RKO (cell line): ENCODE results near the gene ANO7.
"Not testable (repeated sequence)": the region's sequence is repeated elsewhere in the genome, so short reads cannot be mapped to it uniquely, and the experiment has no call there.

Experiments used
- DNase-seq: peaks from one replicate; pipeline ENCODE4 v3.0.0-alpha.2; 2016; ENCODE audit warnings: low spot score

ANO7 gene

GRCh38 chr2:241190291-241190981, 2.0 kb downstream of the ANO7 start:
- no peak for DNase-seq

GRCh38 chr2:241191081-241191480, 2.6 kb downstream of the ANO7 start:
- DNase-seq = no peak

DNA sequence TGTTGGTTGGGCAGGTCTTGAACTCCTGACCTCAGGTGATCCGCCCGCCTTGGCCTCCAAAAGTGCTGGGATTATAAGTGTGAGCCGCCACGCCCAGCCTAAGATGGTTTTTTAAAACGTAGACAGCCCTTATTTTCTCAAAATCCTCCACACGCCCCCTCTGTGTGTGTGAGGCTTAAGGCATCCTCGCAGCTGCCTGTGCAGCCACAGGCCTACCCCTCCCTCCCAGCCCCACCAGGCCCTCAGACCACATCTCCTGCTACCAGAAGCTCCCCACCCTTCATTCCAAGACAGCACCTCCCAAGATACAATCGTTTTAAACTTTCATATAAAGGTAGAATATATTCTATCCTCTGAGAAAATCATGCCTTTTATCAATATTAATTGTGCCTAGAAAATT, 4.8 kb downstream of the ANO7 start:
- DNase-seq = no peak

DNA sequence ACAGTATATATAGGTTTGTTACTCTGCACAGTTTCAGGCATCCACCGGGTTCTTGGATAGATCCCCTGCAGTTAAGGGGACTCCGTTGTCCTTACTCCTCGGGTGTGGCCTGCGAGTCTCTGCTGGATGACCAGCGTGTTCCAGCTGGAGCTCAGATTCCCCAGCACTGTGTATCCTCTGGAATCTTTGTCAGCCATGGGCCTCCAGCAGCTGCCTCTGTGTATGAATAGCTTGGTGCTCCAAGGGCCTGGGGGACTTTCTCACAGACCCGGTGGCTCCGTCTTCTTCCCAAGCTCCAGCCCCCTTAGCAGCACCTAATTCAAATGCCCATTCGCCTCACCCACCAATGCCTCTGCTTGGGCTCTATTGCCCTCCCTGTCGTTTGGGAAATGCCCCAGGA, 6.3 kb downstream of the ANO7 start:
- no peak for DNase-seq

DNA sequence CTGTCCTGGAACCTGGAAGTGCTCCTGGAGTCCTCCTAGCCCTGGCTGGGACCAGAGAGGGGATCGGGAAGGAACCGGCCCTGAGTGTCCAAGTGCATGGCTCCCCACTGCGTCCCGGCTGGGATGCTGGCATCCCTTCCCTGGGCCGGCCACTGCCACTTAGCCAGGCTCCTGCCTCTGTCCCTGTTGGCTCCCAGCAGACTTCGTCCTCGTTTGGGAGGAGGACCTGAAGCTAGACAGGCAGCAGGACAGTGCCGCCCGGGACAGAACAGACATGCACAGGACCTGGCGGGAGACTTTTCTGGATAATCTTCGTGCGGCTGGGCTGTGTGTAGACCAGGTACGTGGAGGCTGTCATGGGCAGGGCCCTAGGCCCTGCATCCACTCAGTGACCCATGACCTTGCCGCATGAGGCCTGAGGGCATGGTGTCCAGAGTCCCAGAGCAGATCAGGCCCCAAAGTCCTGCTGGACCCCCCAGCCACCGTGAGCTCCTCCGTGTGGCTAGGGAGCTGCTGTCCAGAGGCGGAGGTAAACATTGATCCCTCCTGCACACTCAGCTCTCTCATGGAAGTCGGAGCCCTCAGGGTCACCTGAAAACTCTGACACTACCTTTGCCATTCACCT, 7.1 kb downstream of the ANO7 start:
- no peak for DNase-seq

DNA sequence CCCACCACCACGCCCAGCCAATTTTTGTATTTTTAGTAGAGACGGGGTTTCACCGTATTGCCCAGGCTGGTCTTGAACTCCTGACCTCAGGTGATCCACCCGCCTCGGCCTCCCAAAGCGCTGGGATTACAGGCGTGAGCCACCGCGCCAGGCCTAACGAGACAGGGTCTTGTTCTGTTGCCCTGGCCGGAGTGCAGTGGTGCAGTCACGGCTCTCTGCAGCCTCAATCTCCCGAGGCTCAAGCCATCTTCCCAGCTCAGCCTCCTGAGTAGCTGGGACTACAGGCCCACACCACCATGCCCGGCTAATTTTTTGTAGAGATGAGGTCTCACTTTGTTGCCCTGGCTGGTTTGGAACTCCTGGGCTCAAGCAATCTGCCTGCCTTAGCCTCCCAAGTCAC, 8.8 kb downstream of the ANO7 start:
- DNase-seq = not testable (repeated sequence)

- DNase-seq = no peak
These were observed 9.5 kb downstream of the ANO7 start for GRCh38 chr2:241197947-241198346.

DNA sequence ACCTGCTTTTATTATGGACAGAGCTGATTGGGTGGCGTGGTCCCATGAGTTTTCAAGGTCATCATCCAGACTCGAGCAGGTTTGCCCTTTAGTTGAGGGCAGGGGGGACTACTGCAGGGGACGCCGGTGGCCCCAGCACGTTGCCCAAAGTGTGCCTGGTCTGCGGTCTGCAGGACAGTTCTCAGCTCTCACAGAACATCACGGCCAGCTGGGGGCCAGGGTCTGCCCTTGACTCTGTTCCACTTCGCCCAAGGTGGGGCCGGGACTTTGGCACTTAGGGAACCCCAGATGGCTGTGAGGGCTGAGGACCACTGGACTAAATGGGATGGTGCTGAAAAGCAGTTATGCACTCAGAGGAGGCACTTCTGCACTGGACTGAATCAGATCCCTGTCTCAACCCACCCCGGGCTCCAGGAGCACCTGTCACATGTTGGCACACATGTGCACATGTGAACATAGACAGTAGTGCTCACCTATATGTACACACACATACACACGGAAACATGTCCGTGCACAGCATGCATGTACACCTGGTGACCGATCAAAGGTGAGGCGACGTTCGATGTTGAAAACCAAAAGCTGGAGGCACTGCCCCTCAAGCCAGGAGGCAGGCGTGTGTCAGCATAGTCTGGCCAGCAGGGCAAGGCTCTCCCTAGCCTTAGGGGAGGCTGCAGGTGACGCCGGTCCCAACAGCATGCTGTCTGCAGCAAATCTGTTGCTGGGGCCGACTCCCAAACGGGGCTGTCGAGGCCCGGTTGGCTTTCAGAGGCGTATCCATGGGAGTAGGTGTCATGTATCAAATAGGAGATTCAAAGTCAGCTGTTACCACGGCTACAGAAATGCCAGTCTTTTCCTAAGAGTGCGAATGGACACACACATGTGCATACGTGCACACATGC, 10.2 kb downstream of the ANO7 start:
- DNase-seq = no peak

DNA sequence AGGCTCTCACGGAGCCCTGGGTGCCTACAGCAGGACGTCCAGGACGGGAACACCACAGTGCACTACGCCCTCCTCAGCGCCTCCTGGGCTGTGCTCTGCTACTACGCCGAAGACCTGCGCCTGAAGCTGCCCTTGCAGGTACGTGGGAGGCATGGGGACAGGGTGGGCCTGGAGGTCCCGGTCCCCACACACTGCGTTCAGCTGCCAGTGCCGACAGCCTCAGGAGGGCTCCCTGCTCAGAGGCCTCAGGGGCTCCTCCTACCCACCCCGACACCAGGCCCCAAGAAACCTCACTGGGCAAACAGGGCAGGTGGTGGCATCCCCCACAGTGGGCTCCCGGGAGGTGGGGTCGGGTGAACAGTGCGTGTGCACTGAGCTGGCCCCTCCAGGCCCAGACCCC, 10.8 kb downstream of the ANO7 start:
- DNase-seq = no peak

DNA sequence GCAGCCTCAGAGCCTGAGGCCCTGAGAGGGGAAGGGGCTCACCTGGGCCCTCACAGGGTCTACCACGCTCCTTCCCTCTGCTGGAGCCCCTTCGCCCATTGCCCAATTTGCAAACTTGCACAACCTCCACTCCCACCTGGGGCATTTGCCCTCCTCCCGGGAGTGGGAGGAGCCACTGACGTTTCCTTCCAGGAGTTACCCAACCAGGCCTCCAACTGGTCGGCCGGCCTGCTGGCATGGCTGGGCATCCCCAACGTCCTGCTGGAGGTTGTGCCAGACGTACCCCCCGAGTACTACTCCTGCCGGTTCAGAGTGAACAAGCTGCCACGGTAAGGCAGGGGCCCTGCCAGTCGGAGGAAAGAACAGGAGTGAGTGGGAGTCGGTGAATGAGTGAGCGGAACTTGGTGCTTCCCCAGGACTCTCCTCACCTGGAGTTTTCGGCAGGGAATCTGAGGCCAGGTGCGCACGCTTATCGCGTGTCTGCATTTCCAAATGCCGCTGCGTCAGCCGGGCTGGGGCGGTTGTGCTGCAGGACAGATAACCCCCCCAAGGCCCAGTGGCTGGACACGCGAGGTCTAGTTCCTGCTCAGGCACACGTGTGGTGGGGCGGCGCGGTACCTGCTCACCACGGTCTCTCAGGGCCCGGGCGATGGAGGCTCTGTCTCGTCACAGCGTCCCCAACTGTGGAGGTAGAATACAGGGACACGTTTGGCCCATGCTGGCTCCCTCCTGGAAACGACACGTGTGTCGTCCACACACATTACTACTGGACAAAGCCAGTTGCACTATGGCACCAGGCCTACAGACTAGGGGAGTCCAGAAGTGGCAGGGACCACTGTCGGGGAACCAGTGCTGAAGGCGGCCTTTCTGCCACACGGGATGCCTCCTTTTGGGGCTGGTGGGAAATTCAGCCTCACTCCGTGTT, 11.7 kb downstream of the ANO7 start:
- DNase-seq = no peak

DNA sequence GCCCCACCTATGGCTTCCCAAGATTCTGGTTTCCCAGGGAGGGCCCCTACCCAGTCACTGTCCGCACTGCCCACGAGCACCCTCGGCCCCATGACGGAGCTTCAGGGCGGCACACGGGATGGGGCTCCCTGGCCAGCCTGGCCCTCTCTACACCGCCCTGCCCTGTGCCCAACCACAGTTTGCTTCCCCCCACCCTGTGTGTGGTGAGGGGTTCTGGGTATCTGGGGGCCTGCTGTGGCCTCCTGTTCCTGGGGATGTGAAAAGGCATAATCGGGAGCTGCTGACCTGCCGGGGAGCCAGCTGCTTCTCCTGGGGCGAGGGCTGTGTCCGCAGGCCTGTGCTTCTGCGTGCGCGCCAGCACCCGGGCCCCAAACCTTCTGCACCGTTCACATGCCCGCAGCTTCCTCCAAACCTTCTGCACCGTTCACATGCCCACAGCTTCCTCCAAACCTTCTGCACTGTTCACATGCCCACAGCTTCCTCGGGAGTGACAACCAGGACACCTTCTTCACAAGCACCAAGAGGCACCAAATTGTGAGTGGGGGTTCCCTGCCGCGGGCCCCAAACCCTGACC, 12.4 kb downstream of the ANO7 start:
- DNase-seq = no peak

DNA sequence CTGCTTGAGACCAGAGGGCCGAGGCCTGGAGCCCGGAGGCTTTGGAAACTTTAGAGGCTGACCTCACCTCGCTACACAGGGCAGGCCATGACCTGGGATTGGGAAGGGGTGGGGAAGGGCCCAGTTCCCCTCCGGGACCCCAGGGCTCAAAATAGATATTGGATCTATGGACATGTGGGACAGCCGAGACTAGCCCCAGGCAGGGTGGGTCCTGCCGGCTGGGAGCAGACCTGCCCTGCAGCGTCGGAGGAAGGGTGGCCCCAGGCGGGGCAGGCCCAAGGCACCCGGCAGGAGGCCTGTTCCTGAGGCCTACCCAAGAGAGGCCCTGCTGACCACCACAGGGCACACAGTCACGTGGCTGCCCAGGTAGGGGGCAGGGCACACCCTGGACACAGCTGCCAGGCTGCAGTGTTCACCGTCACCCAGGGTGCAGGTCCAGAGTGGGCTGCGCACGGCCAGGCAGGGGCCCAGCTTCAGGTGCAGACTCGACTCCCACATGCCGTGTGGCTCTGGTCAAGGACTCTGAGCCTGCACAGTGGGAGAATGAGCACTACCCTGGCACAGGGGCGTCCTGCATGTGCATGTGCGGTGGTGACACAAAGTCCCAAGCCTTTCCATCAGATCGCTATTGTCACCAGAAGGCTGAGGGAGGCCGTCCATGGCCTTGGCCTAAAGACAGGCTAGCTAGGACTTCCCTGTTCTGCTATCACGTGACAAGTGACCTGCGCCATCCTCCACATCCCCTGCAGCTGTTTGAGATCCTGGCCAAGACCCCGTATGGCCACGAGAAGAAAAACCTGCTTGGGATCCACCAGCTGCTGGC, 13.2 kb downstream of the ANO7 start:
- no peak for DNase-seq

- DNase-seq = no peak
These were observed 13.8 kb downstream of the ANO7 start for GRCh38 chr2:241202268-241202585.

DNA sequence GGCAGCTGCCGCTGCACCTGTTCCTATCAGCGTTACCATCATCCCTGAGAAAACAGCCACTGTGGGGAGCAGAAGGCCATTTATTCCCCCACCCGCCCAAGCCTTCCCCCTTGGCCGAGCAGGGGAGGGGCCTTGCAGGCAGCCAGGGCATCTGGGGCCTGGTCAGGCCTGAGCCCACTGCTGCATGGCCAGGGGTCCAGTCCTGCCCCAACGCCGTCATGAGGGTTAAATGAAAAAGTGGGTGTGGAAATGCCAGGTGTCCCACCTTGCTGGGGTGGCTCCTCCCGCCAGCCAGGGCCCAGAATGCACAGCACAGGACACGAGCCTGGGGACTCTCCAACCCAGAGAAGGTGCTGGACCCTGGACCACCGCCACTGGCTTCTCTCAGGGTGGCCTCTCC, 14.2 kb downstream of the ANO7 start:
- no peak for DNase-seq

DNA sequence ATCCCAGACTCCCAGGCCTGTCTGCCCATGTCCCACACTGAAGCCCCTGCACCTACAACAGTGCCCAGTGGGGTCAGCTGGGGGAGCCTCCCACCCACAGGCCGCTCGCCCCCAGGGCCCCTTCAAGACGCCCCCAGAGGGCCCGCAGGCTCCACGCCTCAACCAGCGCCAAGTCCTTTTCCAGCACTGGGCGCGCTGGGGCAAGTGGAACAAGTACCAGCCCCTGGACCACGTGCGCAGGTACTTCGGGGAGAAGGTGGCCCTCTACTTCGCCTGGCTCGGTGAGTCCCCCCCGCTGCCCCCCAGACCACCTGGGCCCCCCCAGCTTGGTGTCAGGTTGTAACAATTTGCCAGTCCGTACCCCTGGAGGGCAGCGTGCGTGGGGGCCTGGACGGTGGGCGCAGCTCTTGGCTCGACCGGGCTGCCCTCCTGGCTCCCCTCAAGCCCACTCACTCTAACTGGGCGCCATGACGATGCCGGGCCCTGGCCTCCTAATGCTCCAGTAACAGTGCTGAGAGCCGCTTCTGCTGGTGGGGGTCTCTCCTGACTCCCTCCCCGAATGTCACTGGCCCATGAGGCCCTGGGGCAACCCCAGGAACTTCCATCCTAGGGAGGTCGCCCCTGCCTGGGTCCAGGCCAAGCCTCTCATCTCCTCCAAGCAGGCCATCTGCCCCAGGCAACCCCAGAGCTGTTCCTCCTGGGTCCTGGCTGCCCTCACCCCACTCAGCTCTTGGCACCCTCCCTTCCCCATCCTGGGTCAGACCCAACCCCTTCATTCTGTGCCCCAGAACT, 14.9 kb downstream of the ANO7 start:
- DNase-seq = no peak

- DNase-seq = no peak
These were observed 15.5 kb downstream of the ANO7 start for GRCh38 chr2:241204010-241204384.

DNA sequence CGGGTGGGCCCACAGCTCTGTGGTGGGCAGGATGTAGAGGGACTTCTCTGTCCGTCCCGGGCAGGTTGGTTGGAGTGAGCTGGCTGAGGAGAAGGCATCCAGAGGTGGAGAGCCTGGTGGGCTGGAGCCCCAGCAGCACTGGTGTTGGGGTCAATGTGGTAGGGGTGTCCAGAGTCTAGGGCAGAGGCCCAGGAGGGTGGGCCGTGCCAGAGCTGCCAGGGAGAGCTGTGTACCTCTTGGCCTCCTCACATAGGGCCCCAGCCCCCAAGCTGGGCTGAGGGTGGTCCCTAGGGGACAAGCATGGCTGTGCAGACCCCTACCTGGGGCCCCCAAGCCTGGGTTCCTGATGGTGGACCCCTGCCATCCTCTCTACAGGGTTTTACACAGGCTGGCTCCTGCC, 16.0 kb downstream of the ANO7 start:
- no peak for DNase-seq

DNA sequence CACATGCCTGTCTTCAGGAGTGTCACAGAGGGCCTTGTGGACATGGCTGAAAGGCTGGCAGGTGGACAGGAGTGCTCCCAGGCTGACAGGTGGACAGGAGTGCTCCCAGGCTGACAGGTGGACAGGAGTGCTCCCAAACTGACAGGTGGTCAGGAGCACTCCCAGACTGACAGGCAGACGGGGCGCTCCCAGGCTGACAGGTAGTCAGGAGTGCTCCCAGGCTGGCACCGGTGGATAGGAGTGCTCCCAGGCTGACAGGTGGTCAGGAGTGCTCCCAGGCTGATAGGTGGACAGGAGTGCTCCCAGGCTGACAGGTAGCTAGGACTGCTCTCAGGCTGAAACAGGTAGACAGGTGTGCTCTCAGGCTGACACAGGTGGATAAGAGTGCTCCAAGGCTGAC, 16.6 kb downstream of the ANO7 start:
- no peak for DNase-seq

- DNase-seq = no peak
These were observed 18.7 kb downstream of the ANO7 start for GRCh38 chr2:241207151-241207550.

- DNase-seq = no peak
These were observed 19.2 kb downstream of the ANO7 start for GRCh38 chr2:241207641-241208040.
